HL-60/S4 treated with phorbol 12-myristate 13-acetate at 8.2 ng/mL for 4 days and 3 days (cell line): ENCODE measurements around the gene CARNS1.

Experiments
- in situ Hi-C: fragments of 300-500 bp; cut with MboI; formaldehyde crosslinking; loops from 2 replicates; pipeline ENCODE4 v1.15.0; 2022; ENCODE audit warnings: low sequenced_read_pairs

CARNS1 gene

GRCh38 chr11:67409261-67409666 is 6.2 kb upstream of the CARNS1 start:
- in situ Hi-C loops, result no loop called here

GRCh38 chr11:67409781-67410368 is 5.6 kb upstream of the CARNS1 start:
- in situ Hi-C loops, result no loop called here

GRCh38 chr11:67410369-67410831 is 5.1 kb upstream of the CARNS1 start:
- in situ Hi-C loops, result no loop called here

- in situ Hi-C loops, result no loop called here
Observed at GRCh38 chr11:67410984-67411784, 4.3 kb upstream of the CARNS1 start.

- in situ Hi-C loops, result no loop called here
Observed at GRCh38 chr11:67411785-67412152, 3.7 kb upstream of the CARNS1 start.

GRCh38 chr11:67412495-67413179 is 2.8 kb upstream of the CARNS1 start:
- in situ Hi-C loops, result no loop called here

GRCh38 chr11:67413266-67413849 is 2.1 kb upstream of the CARNS1 start:
- in situ Hi-C loops, result no loop called here

- in situ Hi-C loops, result no loop called here
Observed at GRCh38 chr11:67416416-67417335, 1.2 kb downstream of the CARNS1 start.

GRCh38 chr11:67417425-67417824 is 1.9 kb downstream of the CARNS1 start:
- in situ Hi-C loops, result no loop called here

- in situ Hi-C loops, result no loop called here
Observed at GRCh38 chr11:67418476-67419281, 3.2 kb downstream of the CARNS1 start.

GRCh38 chr11:67419325-67420049 is 4.0 kb downstream of the CARNS1 start:
- in situ Hi-C loops, result no loop called here

- in situ Hi-C loops, result no loop called here
Observed at GRCh38 chr11:67420147-67420645, 4.7 kb downstream of the CARNS1 start.

GRCh38 chr11:67420646-67421429 is 5.4 kb downstream of the CARNS1 start:
- in situ Hi-C loops, result no loop called here

- in situ Hi-C loops, result no loop called here
Observed at GRCh38 chr11:67421430-67422031, 6.1 kb downstream of the CARNS1 start.

- in situ Hi-C loops, result no loop called here
Observed at GRCh38 chr11:67422891-67423290, 7.4 kb downstream of the CARNS1 start.

GRCh38 chr11:67423466-67423865 is 8.0 kb downstream of the CARNS1 start:
- in situ Hi-C loops, result no loop called here

GRCh38 chr11:67423891-67424613 is 8.6 kb downstream of the CARNS1 start:
- in situ Hi-C loops, result no loop called here
